Measurements from ENCODE around the gene SLMAP.
"Not testable (repeated sequence)": the region's sequence is repeated elsewhere in the genome, so short reads cannot be mapped to it uniquely, and the experiment has no call there.

SLMAP gene

DNA sequence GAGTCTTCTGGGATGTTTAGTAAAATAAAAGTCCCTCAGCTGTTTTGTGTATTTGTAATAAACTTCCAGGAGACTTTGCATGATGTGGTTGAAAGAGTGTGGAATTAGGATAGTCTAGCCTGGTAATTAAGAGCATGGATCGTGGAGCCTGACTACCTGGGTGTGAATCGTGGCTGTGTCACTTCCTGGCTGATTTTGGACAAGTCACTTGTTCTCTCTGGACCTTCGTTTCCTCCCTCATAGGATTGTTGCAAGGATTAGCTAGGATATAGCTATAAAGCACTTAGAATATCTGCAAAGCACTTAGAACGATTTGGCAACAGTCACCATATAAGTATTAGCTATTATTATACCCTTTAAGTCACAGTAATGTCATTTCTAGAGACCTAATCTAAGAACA lies 40.2 kb downstream of the SLMAP start:
- no peaks in the 10 kb centered on the region for H3K36me3 ChIP-seq (ENCODE audit: insufficient read depth, low read length)
- no peak overlapping the region for H3K9ac ChIP-seq (ENCODE audit: low read depth, low read length)
- H3K4me1 ChIP-seq (ENCODE audit: control insufficient read depth, insufficient read depth, low read length) = peaks cover 19% of the 10 kb centered on the region
- peak overlapping the region; percentile 50 for H3K4me2 ChIP-seq (ENCODE audit: low read length)
- H3K27me3 ChIP-seq (ENCODE audit: control insufficient read depth, insufficient read depth, low read length) = no peaks in the 10 kb centered on the region
- H3K4me3 ChIP-seq (ENCODE audit: low read length) = no peak overlapping the region
- no peaks in the 10 kb centered on the region for H3K9me3 ChIP-seq (replicated peaks; ENCODE audit: low read length)

DNA sequence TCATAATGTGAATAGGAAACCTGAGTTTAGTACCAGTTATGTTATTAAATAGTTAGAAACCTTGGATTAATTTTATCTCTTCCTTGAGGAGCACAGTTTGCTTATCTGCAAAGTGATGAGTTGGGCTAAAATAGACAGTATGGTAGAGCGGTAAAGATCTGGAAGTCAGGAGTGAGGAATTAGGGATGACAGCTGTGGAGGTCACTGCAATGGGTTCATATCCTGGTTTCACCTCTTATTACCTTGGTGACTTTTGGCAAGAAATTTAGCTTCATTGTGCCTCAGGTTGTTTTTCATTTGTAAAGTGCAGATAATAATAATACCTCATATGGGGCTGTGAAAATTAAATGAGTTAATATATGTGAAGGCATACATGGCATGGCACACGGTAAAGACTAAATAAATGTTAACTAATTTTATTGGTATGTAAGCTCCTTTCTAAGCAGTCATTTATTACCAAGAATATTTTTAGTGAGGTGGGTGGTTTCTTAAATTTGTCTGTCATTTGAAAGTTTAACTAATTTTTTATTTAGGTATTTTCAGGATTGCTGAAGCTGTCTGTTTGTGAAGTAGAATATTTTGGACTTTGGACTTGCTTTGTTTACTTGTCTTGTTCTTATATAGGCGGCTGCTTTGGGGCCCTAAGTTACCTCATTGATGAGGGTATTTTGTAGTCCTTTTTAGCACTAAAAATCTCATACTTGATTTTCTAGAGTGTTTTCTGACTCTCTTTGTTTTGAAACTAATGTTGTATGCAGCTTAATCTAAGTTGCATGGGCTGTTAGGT lies 41.8 kb downstream of the SLMAP start:
- no peak overlapping the region for H3K4me2 ChIP-seq (ENCODE audit: low read length)
- H3K9ac ChIP-seq (ENCODE audit: low read depth, low read length) = no peak overlapping the region
- no peaks in the 10 kb centered on the region for H3K9me3 ChIP-seq (replicated peaks; ENCODE audit: low read length)
- no peaks in the 10 kb centered on the region for H3K36me3 ChIP-seq (ENCODE audit: insufficient read depth, low read length)
- H3K27me3 ChIP-seq (ENCODE audit: control insufficient read depth, insufficient read depth, low read length) = no peaks in the 10 kb centered on the region
- H3K4me3 ChIP-seq (ENCODE audit: low read length) = no peak overlapping the region
- H3K4me1 ChIP-seq (ENCODE audit: control insufficient read depth, insufficient read depth, low read length) = peaks cover 23% of the 10 kb centered on the region

DNA sequence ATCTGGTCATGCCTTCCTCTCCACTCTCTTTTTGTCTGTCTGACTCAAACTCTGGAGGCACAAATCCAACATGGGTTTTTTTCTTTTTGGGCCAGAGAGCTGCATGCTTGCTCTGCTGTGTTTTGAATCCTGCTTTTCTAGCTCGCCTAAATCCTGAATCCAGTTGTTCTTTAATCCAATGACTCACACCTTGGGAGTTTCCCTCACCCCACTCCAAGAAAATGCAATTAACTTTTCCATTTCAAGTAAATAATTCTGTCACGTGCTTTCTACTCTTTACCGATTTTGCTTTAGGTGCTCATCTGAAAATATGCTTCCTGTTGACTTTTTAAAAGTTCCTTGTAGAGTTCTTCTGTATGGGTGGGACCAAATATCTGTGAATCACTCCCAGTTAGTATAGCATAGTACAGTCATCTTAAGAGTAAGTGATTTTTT lies 47.6 kb downstream of the SLMAP start:
- Histone ChIP-seq H3K4me2 (ENCODE audit: low read length) (peak overlapping the region; percentile 66), H3K4me3 (ENCODE audit: low read length) (peak overlapping the region; percentile 37), H3K4me1 (ENCODE audit: control insufficient read depth, insufficient read depth, low read length) (peaks cover 37% of the 10 kb centered on the region), H3K9ac (ENCODE audit: low read depth, low read length) (no peak overlapping the region), H3K27me3 (ENCODE audit: control insufficient read depth, insufficient read depth, low read length) (no peaks in the 10 kb centered on the region), H3K36me3 (ENCODE audit: insufficient read depth, low read length) (no peaks in the 10 kb centered on the region), H3K9me3 (replicated peaks; ENCODE audit: low read length) (no peaks in the 10 kb centered on the region)

DNA sequence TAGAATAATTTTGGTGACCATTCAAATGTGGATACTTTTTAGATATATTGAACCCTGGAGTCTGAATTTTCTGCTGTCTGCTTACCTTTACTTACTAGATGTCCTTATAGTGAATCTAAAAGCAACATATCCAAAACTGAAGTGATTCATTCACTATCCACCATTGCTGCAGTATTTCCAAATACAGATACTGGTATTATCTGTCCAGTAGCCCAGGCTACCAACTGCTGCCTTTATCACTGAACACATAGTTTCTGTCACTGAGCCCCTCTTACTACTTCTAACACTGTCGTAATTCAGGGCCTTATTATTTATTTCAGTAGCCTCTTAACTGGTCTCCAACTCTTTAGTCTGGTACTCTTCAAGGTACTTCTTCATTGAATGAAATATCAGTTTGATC lies 49.2 kb downstream of the SLMAP start:
- Histone ChIP-seq H3K9ac (ENCODE audit: low read depth, low read length) (no peak overlapping the region), H3K36me3 (ENCODE audit: insufficient read depth, low read length) (no peaks in the 10 kb centered on the region), H3K27me3 (ENCODE audit: control insufficient read depth, insufficient read depth, low read length) (no peaks in the 10 kb centered on the region), H3K4me1 (ENCODE audit: control insufficient read depth, insufficient read depth, low read length) (peaks cover 37% of the 10 kb centered on the region), H3K9me3 (replicated peaks; ENCODE audit: low read length) (no peaks in the 10 kb centered on the region), H3K4me2 (ENCODE audit: low read length) (no peak overlapping the region), H3K4me3 (ENCODE audit: low read length) (no peak overlapping the region)

DNA sequence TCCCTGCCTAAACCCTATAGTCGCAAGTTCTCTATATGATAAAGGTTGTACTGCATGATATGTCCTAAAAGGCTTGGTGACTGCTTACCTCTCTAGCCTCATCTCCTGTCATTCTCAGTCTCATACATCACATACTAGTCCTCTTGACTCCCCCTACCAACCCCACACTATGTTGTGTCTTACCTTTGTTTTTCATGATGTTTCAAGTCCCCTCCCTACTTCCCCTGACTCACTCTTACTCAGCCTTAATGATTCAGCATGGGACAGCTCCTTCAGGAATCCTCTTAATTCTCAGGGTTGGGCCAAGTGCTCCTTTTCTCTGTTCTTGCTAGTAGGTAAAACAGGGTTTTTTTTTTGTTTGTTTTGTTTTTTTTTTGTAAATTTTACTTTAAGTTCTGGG lies 49.6 kb downstream of the SLMAP start:
- Histone ChIP-seq H3K36me3 (ENCODE audit: insufficient read depth, low read length) (no peaks in the 10 kb centered on the region), H3K27me3 (ENCODE audit: control insufficient read depth, insufficient read depth, low read length) (no peaks in the 10 kb centered on the region), H3K9ac (ENCODE audit: low read depth, low read length) (no peak overlapping the region), H3K4me2 (ENCODE audit: low read length) (no peak overlapping the region), H3K4me3 (ENCODE audit: low read length) (no peak overlapping the region), H3K4me1 (ENCODE audit: control insufficient read depth, insufficient read depth, low read length) (peaks cover 37% of the 10 kb centered on the region), H3K9me3 (replicated peaks; ENCODE audit: low read length) (no peaks in the 10 kb centered on the region)

DNA sequence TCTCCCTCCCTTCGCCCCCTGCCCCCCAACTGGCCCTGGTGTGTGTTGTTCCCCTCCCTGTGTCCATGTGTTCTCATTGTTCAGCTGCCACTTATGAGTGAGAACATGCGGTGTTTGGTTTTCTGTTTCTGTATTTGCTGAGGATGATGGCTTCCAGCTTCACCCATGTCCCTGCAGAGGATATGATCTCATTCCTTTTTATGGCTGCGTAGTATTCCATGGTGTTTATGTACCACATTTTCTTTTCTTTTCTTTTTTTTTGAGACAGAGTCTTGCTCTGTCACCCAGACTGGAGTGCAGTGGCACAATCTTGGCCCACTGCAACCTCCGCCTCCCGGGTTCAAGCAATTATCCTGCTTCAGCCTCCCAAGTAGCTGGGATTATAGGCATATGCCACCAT lies 50.1 kb downstream of the SLMAP start:
- H3K36me3 ChIP-seq (ENCODE audit: insufficient read depth, low read length); H3K27me3 ChIP-seq (ENCODE audit: control insufficient read depth, insufficient read depth, low read length); H3K9me3 ChIP-seq (replicated peaks; ENCODE audit: low read length); H3K4me3 ChIP-seq (ENCODE audit: low read length); H3K9ac ChIP-seq (ENCODE audit: low read depth, low read length); H3K4me2 ChIP-seq (ENCODE audit: low read length): not testable (repeated sequence)
- H3K4me1 ChIP-seq (ENCODE audit: control insufficient read depth, insufficient read depth, low read length) = peaks cover 37% of the 10 kb centered on the region

DNA sequence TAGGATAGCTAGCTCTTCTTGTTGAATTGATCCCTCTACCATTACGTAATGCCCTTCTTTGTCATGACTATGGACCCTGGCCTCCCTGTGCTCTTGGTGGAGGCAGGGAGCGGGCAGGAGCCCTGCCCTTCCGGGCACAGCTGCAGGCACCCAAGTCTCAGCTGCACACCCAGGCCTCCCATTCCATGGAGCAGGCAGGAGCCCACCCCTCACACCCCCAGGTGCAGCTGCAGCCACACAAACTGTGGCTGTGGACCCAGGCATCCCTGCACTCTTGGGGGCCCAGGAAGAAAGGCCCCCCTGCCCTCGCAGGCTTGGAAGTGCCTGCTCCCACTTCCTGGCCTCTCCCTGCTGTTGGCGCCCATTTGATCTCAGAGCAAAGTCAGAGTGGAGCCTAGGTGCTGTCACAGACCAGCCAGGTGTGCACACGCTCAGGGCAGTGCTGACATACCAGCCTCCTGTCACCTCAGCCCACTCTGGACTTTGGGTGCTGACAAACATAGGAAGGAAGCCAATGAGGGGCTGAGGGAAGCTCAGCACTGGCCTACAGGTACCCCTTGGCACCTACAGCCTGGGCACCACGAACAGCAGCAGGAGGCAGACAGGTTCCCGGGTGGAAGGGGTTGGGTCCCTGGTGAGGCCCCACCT lies 53.0 kb downstream of the SLMAP start:
- Histone ChIP-seq H3K4me1 (ENCODE audit: control insufficient read depth, insufficient read depth, low read length) (peaks cover 21% of the 10 kb centered on the region), H3K27me3 (ENCODE audit: control insufficient read depth, insufficient read depth, low read length) (no peaks in the 10 kb centered on the region), H3K9me3 (replicated peaks; ENCODE audit: low read length) (no peaks in the 10 kb centered on the region), H3K36me3 (ENCODE audit: insufficient read depth, low read length) (no peaks in the 10 kb centered on the region), H3K4me3 (ENCODE audit: low read length) (no peak overlapping the region), H3K4me2 (ENCODE audit: low read length) (no peak overlapping the region), H3K9ac (ENCODE audit: low read depth, low read length) (no peak overlapping the region)

DNA sequence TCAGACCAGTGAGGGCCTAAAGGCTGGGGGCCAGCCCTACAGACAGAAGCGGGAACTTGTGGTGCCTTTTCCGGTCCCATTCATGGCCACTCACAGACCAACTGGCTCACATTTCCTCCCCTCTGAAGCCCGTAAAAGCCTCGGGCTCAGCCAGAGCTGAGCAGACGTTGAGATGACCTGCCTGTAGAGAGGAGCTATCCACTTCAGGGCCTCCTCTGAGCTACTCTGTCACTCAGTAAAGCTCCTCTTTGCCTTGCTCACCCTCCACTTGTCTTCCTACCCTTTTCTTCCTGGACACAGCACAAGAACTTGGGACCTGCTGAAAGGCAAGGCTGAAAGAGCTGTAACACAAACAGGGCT lies 53.5 kb downstream of the SLMAP start:
- no peaks in the 10 kb centered on the region for H3K36me3 ChIP-seq (ENCODE audit: insufficient read depth, low read length)
- H3K27me3 ChIP-seq (ENCODE audit: control insufficient read depth, insufficient read depth, low read length) = no peaks in the 10 kb centered on the region
- no peak overlapping the region for H3K4me2 ChIP-seq (ENCODE audit: low read length)
- H3K4me3 ChIP-seq (ENCODE audit: low read length) = no peak overlapping the region
- H3K9me3 ChIP-seq (replicated peaks; ENCODE audit: low read length) = no peaks in the 10 kb centered on the region
- peaks cover 16% of the 10 kb centered on the region for H3K4me1 ChIP-seq (ENCODE audit: control insufficient read depth, insufficient read depth, low read length)
- no peak overlapping the region for H3K9ac ChIP-seq (ENCODE audit: low read depth, low read length)

DNA sequence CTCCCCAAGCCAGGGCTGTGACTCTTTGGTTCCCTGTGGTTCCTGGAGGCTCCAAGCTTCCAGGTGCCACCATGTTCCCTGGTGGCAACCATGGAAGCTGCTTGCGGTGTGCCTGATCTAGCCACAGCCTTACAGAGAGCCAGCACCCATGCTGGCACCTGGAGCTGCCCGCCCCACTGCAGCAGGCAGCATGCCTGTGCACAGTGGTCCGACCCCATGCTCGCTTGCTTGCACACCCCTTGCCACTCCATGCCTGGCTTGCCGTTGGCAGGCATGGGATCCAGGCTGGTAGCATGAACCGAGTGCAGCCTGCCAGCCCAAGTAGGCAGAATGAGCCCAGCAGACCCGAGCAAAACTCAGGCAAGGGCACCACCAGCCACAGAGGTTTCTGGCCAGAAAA lies 53.9 kb downstream of the SLMAP start:
- Histone ChIP-seq H3K9me3 (replicated peaks; ENCODE audit: low read length) (no peaks in the 10 kb centered on the region), H3K4me3 (ENCODE audit: low read length) (no peak overlapping the region), H3K4me2 (ENCODE audit: low read length) (no peak overlapping the region), H3K36me3 (ENCODE audit: insufficient read depth, low read length) (no peaks in the 10 kb centered on the region), H3K4me1 (ENCODE audit: control insufficient read depth, insufficient read depth, low read length) (peaks cover 12% of the 10 kb centered on the region), H3K9ac (ENCODE audit: low read depth, low read length) (no peak overlapping the region), H3K27me3 (ENCODE audit: control insufficient read depth, insufficient read depth, low read length) (no peaks in the 10 kb centered on the region)

DNA sequence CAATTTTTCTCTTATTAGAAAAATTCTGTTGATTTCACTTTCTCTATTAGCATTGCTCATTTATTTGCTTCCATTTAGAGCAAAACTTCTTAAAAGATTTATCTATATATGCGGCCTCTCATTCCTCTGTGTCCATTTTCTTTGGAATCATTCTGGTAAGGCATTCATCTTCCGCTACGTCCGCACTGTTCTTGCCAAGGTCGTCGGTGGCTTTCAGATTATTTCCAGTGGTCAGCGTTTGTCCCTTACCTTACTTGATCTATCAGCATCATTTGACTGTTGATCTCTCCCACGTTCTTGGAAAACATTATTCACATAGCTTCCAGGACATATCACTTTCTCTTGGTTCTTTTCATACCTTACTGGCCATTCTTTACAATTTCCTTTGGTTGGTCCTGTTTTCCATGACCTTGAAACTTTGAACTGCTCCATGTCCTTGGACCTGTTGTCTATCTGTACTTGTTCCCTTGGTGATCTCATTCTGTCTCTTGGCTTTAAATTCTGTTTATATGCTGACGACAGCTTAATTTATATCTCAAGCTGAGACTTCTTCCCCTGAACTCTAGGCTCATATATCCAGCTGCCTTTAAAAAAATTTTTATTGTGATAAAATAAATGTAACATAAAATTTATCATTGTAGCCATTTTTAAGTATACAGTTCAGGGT lies 54.5 kb downstream of the SLMAP start:
- Histone ChIP-seq H3K4me1 (ENCODE audit: control insufficient read depth, insufficient read depth, low read length) (peaks cover 7% of the 10 kb centered on the region), H3K4me2 (ENCODE audit: low read length) (no peak overlapping the region), H3K36me3 (ENCODE audit: insufficient read depth, low read length) (no peaks in the 10 kb centered on the region), H3K27me3 (ENCODE audit: control insufficient read depth, insufficient read depth, low read length) (no peaks in the 10 kb centered on the region), H3K9ac (ENCODE audit: low read depth, low read length) (no peak overlapping the region), H3K9me3 (replicated peaks; ENCODE audit: low read length) (no peaks in the 10 kb centered on the region), H3K4me3 (ENCODE audit: low read length) (no peak overlapping the region)

DNA sequence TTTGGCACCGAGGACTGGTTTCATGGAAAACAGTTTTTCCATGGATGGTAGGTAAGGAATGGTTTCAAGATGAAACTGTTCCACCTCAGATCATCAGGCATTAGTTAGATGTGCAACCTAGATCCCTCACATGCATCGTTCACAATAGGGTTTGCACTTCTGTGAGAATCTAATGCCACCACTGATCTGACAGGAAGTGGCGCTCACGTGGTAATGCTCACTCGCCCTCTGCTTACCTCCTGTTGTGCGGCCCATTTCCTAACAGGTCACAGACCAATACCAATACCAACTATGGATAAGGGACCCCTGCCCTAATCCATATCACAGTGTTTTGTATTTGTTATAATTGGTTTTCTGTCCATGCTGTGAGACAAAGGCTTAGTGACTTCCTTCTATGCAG lies 58.9 kb downstream of the SLMAP start:
- Histone ChIP-seq H3K4me3 (ENCODE audit: low read length) (no peak overlapping the region), H3K36me3 (ENCODE audit: insufficient read depth, low read length) (no peaks in the 10 kb centered on the region), H3K4me2 (ENCODE audit: low read length) (no peak overlapping the region), H3K27me3 (ENCODE audit: control insufficient read depth, insufficient read depth, low read length) (no peaks in the 10 kb centered on the region), H3K4me1 (ENCODE audit: control insufficient read depth, insufficient read depth, low read length) (peaks cover 10% of the 10 kb centered on the region), H3K9ac (ENCODE audit: low read depth, low read length) (no peak overlapping the region), H3K9me3 (replicated peaks; ENCODE audit: low read length) (no peaks in the 10 kb centered on the region)

All from skeletal muscle satellite cell (primary cell).